ENCODE measurements around the gene GPC1.

GPC1 gene

DNA sequence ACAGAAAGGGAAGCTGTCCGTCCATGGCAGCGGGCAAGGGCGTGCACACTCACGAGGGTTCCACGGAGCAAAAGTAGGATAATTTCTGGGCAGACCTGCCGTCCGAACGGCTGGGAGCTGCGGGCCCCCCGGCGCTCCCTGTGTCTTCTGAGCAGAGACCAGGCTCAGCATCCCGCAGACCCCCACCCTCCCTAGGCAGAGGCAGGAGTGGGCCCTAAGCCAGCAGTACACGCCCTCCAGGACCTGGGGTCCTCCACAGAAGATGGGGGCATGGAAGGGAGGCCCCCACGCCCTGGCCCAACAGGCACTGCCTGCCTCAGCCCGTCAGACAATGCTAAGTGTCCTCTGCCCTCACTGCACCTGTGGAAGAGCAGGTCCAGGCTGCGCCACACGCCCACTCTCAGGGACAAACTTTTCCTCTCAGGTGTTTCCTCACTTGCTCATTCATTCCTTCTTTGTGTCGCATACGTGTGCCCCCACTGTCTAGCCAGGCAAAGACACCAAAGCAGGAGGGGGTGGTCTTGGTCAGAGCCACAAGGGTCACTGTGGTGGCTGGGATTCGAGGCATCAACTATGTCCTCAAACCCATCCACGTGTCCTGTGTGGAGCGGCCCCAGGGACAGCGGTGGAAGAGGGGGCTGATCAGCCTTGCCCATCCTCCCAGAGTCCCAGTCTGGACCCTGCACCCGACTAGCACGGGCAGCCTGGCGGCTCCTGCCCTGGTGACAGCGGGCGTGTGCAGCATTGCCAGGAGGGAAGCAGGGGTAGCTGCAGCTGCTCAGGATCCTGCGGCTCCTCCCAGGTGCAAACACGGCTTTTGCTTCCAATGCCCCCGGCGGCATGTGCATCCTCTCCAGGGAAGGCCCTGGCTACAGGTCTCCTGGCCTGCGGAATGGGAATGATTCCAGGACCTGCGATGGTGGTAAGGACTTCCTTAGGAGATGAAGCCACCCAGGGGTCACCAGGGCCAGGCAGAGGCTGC is 2.4 kb upstream of the GPC1 start:
- H3K36me3 ChIP-seq (replicated peaks) = no peaks in the 10 kb centered on the region
- DNase-seq = no peak
- TF ChIP-seq, protein P1, sequence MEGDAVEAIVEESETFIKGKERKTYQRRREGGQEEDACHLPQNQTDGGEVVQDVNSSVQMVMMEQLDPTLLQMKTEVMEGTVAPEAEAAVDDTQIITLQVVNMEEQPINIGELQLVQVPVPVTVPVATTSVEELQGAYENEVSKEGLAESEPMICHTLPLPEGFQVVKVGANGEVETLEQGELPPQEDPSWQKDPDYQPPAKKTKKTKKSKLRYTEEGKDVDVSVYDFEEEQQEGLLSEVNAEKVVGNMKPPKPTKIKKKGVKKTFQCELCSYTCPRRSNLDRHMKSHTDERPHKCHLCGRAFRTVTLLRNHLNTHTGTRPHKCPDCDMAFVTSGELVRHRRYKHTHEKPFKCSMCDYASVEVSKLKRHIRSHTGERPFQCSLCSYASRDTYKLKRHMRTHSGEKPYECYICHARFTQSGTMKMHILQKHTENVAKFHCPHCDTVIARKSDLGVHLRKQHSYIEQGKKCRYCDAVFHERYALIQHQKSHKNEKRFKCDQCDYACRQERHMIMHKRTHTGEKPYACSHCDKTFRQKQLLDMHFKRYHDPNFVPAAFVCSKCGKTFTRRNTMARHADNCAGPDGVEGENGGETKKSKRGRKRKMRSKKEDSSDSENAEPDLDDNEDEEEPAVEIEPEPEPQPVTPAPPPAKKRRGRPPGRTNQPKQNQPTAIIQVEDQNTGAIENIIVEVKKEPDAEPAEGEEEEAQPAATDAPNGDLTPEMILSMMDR (IDR thresholded peaks at IDR 0.05; ENCODE audit: low read depth, low read length, missing control alignments) = no peak
- no peaks in the 10 kb centered on the region for H3K27me3 ChIP-seq (replicated peaks)
- no peak overlapping the region for H3K4me3 ChIP-seq (ENCODE audit: low read depth, low read length)
- in situ Hi-C loops (cut with HindIII; ENCODE audit: low pct_ligation_motif_present, low sequenced_read_pairs) = loop anchor here (10.0 kb wide), 1 partner anchor 198 kb away; no protein-coding TSS in a partner anchor
- H3K27ac ChIP-seq = peak overlapping the region; percentile 20

DNA sequence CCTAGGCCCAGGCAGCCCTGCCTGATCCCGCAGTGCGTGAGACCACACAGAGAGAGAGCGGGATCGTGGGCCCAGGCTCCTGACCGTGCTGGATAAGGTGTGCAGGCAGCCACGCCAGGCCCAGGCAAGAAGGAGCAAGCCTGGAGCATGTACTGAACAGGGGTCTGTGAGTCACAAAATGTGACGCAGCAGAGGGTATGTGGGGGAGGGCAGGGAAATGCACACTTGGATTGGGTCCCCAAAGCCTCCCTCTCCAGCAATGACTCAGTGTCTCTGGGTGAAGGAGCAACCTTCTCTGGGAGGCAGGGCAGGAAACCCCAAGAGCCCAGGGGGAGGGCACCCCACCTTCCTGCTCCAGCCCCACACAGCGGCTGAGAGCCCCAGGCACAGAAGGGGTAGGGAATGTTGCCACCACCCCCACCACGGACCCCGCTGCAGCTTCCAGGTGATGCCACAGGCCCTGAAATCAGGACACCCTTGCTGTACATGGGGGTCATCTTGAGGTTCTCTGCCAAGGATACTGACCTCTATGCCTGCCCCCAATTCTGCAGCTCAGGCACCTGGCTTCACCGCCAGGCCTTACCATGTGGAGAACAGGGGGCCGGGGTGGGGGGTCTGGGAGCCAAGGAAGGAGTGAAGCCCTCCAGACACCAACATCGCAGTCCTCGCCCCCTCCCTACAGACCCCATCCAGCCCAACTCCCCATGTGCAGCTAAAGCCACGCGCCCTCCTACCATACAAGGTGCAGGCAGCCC is 1.3 kb upstream of the GPC1 start:
- no peaks in the 10 kb centered on the region for H3K36me3 ChIP-seq (replicated peaks)
- TF ChIP-seq, protein P1 (IDR thresholded peaks at IDR 0.05; ENCODE audit: low read depth, low read length, missing control alignments) = no peak
- H3K27ac ChIP-seq = peak overlapping the region; percentile 85
- peak overlapping the region; percentile 59 for H3K4me3 ChIP-seq (ENCODE audit: low read depth, low read length)
- no peaks in the 10 kb centered on the region for H3K27me3 ChIP-seq (replicated peaks)
- peak; percentile 92 for DNase-seq
- in situ Hi-C loops (cut with HindIII; ENCODE audit: low pct_ligation_motif_present, low sequenced_read_pairs) = loop anchor here (10.0 kb wide), 1 partner anchor 199 kb away; no protein-coding TSS in a partner anchor

DNA sequence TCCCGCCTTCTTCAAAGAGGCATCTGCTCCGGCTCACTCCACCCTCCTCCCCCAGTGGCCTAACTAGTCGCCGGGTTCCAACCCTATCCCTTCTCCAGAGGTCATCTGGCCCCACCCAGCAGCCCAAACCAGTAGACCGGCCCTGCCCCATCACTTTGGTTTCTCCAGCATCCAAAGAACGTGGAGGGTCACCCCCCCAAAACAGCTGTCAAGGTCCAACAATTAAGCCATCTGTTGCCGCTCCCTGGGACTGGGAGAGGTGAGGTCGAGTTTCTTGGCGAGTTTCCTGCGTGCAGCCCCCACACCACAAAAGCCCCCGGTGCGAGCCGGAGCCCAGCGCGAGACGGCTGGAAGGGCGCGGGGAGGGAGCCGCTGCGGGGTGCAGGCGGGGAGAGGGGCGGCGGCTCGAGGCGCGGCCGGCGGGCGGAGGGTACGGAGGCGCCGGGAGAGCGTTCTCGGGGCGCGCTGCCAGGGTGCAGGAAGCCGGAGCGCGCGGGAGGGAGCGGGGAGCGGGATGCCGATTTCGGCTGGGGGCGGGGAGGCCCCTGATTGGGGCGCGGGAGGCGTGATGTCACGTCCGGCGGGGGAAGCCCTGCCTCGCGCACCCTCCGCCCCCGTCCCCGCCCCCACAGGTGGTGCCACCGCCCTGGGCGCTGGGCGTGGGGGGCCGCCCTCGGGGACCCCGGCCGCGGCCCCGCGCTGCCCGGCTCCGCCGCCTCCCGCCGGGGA is 571 bp upstream of the GPC1 start:
- Histone ChIP-seq H3K27ac (peak overlapping the region; percentile 85), H3K4me3 (ENCODE audit: low read depth, low read length) (peak overlapping the region; percentile 59), H3K36me3 (replicated peaks) (no peaks in the 10 kb centered on the region), H3K27me3 (replicated peaks) (no peaks in the 10 kb centered on the region)
- TF ChIP-seq, protein P1 (IDR thresholded peaks at IDR 0.05; ENCODE audit: low read depth, low read length, missing control alignments) = no peak
- in situ Hi-C loops (cut with HindIII; ENCODE audit: low pct_ligation_motif_present, low sequenced_read_pairs) = loop anchor here (10.0 kb wide), 1 partner anchor 200 kb away; no protein-coding TSS in a partner anchor
- DNase-seq = peak; percentile 77

DNA sequence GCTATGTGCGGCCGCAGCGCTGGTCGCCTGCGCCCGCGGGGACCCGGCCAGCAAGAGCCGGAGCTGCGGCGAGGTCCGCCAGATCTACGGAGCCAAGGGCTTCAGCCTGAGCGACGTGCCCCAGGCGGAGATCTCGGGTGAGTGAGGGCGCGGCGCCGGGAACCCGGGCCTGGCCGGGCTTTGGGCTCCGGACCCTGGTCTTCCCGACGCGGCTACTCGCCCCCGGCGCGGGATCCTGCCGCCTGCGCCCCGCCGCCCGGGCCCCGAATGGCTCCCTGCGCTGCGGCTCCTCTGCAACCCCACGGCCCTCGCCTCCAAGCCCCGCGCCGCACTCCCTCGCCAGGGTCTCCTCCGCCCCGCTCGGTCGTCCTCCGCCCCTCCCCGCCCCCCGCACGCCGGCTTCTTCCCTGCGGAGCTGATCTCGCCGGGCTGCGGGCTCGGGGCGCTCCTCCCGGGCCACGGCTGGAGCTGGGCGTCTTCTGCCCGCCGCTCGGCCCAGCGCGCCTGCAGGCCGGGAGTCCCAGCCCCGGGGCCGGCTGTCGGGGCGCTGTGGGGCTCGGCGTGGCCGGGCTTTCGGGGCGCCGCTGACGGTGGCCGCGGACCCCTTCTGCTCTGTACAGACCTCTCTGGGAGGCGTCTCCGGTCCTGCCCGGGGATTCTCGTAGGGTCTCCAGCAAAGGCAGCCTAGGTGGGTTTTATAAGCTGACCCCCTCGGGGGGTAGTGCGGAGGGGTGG is 652 bp downstream of the GPC1 start:
- Histone ChIP-seq H3K27ac (peak overlapping the region; percentile 59), H3K27me3 (replicated peaks) (no peaks in the 10 kb centered on the region), H3K4me3 (ENCODE audit: low read depth, low read length) (peak overlapping the region; percentile 65), H3K36me3 (replicated peaks) (no peaks in the 10 kb centered on the region)
- TF ChIP-seq, protein P1 (IDR thresholded peaks at IDR 0.05; ENCODE audit: low read depth, low read length, missing control alignments) = no peak
- no peak for DNase-seq
- in situ Hi-C loops (cut with HindIII; ENCODE audit: low pct_ligation_motif_present, low sequenced_read_pairs) = loop anchor here (10.0 kb wide), 1 partner anchor 201 kb away; no protein-coding TSS in a partner anchor

Measured in brain microvascular endothelial cell (primary cell).